Measurements from ENCODE around the gene CFDP1.

GRCh38 chr16:75378616-75379015 is 54.7 kb downstream of the CFDP1 start:
- TF ChIP-seq CTCF (IDR thresholded peaks at IDR 0.05): no peak
- no peak for TF ChIP-seq POLR2A (IDR thresholded peaks at IDR 0.05)

Data from heart left ventricle (tissue), 13 donors.